Measurements from ENCODE around the gene SVOPL.

The SVOPL gene

DNA sequence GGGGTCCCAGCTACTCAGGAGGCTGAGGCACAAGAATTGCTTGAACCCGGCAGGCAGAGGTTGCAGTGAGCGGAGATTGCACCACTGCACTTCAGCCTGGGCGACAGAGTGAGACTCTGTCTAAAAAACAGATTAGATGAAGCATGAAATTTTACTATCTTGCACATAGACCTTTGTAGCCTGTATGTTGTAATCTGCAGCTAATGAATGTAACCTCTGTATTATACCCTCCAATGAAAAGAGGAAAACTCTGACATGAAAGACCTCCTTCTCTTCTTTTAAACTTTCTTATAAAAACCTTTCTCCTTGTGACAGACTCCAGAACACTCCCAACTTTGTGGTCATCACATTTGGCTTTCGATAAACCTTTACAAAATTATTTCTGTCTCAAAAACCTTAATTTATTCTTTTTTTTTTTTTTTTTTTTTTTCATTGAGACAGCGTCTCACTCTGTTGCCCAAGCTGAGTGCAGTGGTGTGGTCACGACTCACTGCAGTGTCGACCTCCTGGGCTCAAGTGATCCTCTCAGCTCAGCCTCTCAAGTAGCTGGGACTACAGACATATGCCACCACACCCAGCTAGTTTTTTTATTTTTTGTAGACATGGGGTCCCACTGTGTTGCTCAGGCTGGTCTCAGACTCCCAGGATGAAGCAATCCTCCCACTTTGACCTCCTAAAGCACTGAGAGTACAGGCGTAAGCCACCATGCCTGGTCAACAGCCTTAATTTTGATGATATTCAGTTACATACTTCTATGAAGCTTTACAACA lies 97.4 kb downstream of the SVOPL start:
- DNase-seq, result no peak

GRCh38 chr7:138602451-138602850 lies 98.7 kb downstream of the SVOPL start:
- DNase-seq, result no peak

- no peak for DNase-seq
These were observed 105.7 kb downstream of the SVOPL start for GRCh38 chr7:138595454-138595853.

GRCh38 chr7:138590154-138590553 lies 111.0 kb downstream of the SVOPL start:
- no peak for DNase-seq

DNA sequence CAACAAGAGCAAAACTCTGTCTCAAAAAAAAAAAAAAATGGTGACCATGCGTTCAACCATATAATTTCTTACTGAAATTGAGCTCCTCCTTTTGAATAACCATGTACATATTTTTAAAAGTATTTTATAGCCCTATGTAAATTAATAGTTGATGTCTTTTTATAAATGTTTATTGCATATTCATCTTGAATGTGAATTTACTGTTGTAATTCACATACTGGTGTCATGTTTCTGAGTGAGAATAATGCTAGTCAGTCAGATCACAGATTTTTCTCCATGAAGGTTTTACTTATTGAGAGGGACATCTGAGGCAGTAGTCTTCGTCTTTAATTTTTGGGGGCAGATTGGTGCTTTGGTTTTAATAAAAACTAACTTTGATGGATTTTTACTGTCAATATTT lies 112.2 kb downstream of the SVOPL start:
- no peak for DNase-seq

DNA sequence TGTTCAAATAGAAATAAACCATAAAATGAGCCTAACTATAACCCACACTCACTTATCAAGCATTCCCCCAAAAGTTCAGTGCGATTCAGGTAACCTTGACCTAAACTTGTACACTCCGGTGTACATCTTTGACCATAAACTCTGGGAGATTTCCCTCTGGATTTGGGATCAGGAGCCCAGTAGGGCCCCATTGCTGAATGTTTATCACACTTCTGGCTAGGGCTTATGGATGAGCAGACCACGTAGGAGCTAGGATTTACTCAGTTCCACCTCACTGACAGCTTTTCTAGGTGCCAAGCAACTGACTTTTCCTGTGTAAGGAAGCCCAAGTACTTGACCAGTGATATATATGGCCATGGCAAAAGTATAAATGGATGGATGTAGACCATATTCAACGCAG lies 113.7 kb downstream of the SVOPL start:
- no peak for DNase-seq

GRCh38 chr7:138585283-138585993 lies 115.7 kb downstream of the SVOPL start:
- DNase-seq, result no peak

DNA sequence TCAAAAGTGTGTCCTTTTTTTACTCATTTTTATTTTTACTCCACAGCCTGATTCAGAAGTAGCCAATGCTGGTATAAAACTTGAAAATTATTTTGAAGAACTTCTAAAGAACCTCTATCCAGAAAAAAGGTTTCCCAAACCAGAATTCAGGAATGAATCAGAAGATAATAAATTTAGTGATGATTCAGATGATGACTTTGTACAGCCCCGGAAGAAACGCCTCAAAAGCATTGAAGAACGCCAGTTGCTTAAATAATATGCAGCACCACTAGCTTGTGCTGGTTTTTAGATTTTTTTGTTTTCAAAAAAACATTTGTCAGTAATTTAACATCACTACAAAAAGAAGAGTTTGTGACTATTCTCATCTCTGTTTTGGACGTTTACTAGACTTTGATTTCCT lies 116.5 kb downstream of the SVOPL start:
- no peak for DNase-seq

GRCh38 chr7:138584283-138584682 lies 116.9 kb downstream of the SVOPL start:
- no peak for DNase-seq

GRCh38 chr7:138581065-138581464 lies 120.1 kb downstream of the SVOPL start:
- DNase-seq, result no peak

DNA sequence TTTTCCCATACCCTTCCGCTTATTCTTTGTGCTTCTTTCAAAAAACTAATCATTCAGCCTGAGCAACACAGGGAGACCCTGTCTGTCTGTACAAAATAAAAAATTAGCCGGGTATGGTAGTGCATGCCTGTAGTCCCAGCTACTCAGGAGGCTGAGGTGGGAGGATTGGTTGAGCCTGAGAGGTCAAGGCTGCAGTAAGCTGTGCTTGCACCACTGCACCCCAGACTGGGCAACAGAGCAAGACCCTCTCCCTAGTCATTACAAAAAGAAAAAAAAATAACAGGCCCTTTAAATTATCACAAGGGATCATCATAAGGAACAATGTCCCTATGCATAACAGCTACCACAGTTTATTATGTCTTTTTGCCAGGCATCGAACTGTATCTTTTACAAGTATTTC lies 121.5 kb downstream of the SVOPL start:
- DNase-seq, result no peak

DNA sequence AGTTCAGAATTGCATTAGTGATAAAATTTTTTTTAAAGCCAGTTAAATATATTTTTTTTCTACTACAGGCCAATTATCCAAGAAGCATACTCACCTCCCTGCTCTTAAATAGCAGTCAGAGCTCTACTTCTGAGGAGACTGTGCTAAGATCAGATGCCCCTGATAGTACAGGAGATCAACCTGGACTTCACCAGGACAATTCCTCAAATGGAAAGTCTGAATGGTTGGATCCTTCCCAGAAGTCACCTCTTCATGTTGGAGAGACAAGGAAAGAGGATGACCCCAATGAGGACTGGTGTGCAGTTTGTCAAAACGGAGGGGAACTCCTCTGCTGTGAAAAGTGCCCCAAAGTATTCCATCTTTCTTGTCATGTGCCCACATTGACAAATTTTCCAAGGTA lies 122.0 kb downstream of the SVOPL start:
- DNase-seq, result no peak

DNA sequence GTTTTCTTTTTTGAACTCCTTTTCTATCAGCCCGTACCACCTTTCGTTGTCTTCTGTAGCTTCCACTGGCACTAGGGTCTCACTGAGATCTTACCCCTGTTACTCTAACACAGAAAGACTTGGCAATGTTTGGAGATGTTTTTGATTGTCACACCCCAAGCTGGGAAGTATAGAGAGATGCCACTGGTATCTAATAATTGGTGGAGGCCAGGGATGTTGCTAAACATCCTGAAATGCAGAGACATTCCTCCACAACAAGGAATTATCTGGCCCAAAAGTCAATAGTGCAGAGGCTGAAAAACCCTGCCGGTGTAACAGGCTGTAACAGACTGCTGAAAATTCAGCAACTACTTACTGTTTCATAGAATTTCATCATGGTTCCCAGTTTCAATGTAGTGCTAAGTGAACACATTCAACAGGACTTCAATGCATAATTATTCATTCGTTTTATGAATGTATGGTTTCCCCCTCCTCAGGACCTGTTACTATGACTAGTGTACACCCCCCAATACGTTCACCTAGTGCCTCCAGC lies 125.2 kb downstream of the SVOPL start:
- DNase-seq, result no peak

GRCh38 chr7:138573741-138574140 lies 127.4 kb downstream of the SVOPL start:
- DNase-seq, result no peak

- no peak for DNase-seq
These were observed 130.4 kb downstream of the SVOPL start for GRCh38 chr7:138570715-138571114.

DNA sequence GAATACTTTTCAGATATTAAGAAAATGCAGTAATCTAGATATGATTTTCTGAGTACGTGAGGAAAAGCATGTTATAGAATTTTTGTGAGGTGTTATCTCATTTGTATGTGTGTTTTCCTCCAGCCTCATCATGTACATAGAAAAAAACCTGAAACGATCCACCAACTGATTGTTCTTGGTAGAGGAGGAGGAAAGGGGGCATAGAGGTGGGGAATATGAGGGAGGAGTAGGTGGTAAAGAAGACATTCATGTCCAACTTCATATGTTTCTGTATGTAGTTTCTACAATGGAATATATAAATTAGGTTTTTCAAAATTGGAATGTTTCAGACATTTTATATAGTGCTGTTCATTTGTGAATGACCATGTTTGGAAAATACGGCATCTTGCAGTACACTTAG lies 131.7 kb downstream of the SVOPL start:
- no peak for DNase-seq

- DNase-seq, result no peak
These were observed 132.5 kb downstream of the SVOPL start for GRCh38 chr7:138568655-138569054.

DNA sequence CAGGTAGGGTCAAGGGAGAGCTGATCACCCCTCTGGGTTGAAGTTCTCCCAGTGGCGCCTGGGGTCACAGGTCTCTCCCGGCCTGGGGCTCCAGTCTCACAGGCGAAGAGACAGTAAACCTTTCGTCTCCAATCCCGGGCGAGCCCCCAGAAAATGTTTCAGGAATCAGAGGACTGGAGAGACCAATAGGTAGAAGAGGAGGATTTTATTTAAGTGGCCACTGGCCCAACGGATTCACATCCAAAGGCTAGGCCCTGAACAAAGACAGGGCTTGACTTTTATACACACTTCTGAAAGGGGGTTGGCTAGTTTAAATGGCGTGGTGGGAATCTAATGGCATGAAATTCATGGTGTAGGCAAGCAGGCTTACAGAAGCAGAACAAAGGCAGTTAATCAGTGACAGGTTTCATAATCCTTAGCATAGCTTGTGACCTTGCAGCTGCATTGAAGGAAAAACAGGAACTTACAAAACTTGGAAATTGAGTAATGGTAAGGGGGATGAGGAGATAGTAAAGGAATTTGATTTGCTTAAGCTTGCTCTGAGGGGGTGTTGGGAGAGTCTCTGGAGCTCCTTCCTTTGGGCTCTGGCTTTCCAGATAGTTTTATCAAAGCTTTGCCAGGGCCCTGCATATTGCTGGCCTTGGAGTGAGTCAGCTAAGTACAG lies 135.6 kb downstream of the SVOPL start:
- DNase-seq, result peak; percentile 20

DNA sequence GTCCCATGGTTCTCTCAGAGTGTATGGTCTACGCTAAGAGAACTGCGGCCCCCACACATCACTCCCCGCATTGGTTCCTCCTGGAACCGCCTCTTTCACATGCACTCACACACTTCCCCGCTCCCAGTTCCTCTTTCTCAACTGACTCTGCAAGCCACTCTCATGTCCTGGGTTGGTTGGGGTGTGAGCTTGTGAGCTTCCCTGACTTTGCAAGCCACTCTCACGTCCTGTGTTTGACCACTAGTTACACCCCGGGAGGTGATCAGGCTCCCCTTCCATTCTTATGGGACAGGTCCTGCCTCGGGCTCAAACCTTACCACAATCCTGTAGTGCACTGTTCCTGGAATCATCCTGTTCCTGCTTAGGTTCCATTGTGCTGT lies 136.1 kb downstream of the SVOPL start:
- DNase-seq, result no peak

DNA sequence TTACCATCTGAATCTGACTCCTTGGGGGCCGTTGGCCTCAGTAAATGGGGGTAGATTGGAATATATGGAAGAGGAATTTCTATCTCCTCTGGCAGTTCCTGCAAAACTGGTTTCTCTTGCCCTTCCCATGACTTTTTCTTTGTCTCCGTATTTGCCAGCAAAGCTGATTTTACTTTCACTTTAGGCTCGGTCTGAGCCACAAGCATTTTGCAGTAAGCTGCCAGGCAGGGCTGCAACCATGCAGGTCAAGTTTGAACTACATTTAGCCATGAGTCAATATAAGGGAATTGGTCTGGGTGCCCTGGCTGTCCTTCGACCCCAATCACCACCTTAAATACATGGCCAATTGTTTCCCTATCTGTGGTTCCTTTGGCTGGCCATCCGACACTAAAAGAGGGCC lies 136.8 kb downstream of the SVOPL start:
- no peak for DNase-seq

- DNase-seq, result no peak
These were observed 137.4 kb downstream of the SVOPL start for GRCh38 chr7:138563808-138564207.

GRCh38 chr7:138559448-138559847 lies 141.7 kb downstream of the SVOPL start:
- no peak for DNase-seq

- peak; percentile 19 for DNase-seq
These were observed 144.2 kb downstream of the SVOPL start for GRCh38 chr7:138556771-138557484.

Measured in eye (tissue), 1 donor.